ENCODE measurements around the gene ACTN1.
"Not testable (repeated sequence)": the region's sequence is repeated elsewhere in the genome, so short reads cannot be mapped to it uniquely, and the experiment has no call there.

- TF ChIP-seq CTCF, POLR2A (IDR thresholded peaks at IDR 0.05): not testable (repeated sequence)
Observed at GRCh38 chr14:68847640-68848039, 131.5 kb downstream of the ACTN1 start.
